ENCODE measurements around the gene IRS2.

Gene IRS2

GRCh38 chr13:109744512-109745051, 41.8 kb downstream of the IRS2 start:
- Histone ChIP-seq H3K27me3 (ENCODE audit: insufficient read depth, low read length, poor library complexity, severe bottlenecking) (no peaks in the 10 kb centered on the region), H3K4me1 (ENCODE audit: insufficient read depth, low read length, poor library complexity, severe bottlenecking) (peaks cover 29% of the 10 kb centered on the region), H3K9me2 (replicated peaks; ENCODE audit: low read depth, low read length) (no peaks in the 10 kb centered on the region), H3F3A (ENCODE audit: low read depth) (no peaks in the 10 kb centered on the region), H4K20me1 (ENCODE audit: insufficient read depth, low read length, poor library complexity, severe bottlenecking) (no peaks in the 10 kb centered on the region), H3K9ac (ENCODE audit: low read depth, low read length, poor library complexity, severe bottlenecking) (no peak overlapping the region), H3K36me3 (ENCODE audit: insufficient read depth, low read length) (no peaks in the 10 kb centered on the region), H3K9me3 (ENCODE audit: insufficient read depth, low read depth, low read length) (no peaks in the 10 kb centered on the region), H3K4me3 (ENCODE audit: low read length, poor library complexity, severe bottlenecking) (peak overlapping the region; percentile 57), H3K4me2 (ENCODE audit: low read depth, low read length, poor library complexity, severe bottlenecking) (peak overlapping the region; percentile 83), H3K79me2 (ENCODE audit: insufficient read depth, low read length) (no peaks in the 10 kb centered on the region), H2AFZ (ENCODE audit: low read length) (no peak overlapping the region)
- TF ChIP-seq CTCF (conservative IDR thresholded peaks at IDR 0.05; ENCODE audit: low read length), result no peak
- TF ChIP-seq EZH2phosphoT487 (IDR thresholded peaks at IDR 0.05; ENCODE audit: borderline replicate concordance), result no peak

- Histone ChIP-seq H4K20me1 (ENCODE audit: insufficient read depth, low read length, poor library complexity, severe bottlenecking) (no peaks in the 10 kb centered on the region), H2AFZ (ENCODE audit: low read length) (no peak overlapping the region; the same call in 1 of the 2 replicates), H3K4me3 (ENCODE audit: low read length, poor library complexity, severe bottlenecking) (peak overlapping the region; percentile 57)
Observed at GRCh38 chr13:109743706-109744453, 42.5 kb downstream of the IRS2 start.

GRCh38 chr13:109741966-109742365, 44.4 kb downstream of the IRS2 start:
- Histone ChIP-seq H3K9ac (ENCODE audit: low read depth, low read length, poor library complexity, severe bottlenecking) (no peak overlapping the region), H3K4me2 (ENCODE audit: low read depth, low read length, poor library complexity, severe bottlenecking) (no peak overlapping the region), H3K4me1 (ENCODE audit: insufficient read depth, low read length, poor library complexity, severe bottlenecking) (peaks cover 21% of the 10 kb centered on the region), H2AFZ (ENCODE audit: low read length) (no peak overlapping the region), H3K36me3 (ENCODE audit: insufficient read depth, low read length) (no peaks in the 10 kb centered on the region), H3K9me3 (ENCODE audit: insufficient read depth, low read depth, low read length) (no peaks in the 10 kb centered on the region), H3F3A (ENCODE audit: low read depth) (no peaks in the 10 kb centered on the region), H3K4me3 (ENCODE audit: low read length, poor library complexity, severe bottlenecking) (no peak overlapping the region), H3K27me3 (ENCODE audit: insufficient read depth, low read length, poor library complexity, severe bottlenecking) (no peaks in the 10 kb centered on the region), H4K20me1 (ENCODE audit: insufficient read depth, low read length, poor library complexity, severe bottlenecking) (no peaks in the 10 kb centered on the region), H3K79me2 (ENCODE audit: insufficient read depth, low read length) (no peaks in the 10 kb centered on the region), H3K9me2 (replicated peaks; ENCODE audit: low read depth, low read length) (no peaks in the 10 kb centered on the region)
- no peak for TF ChIP-seq EZH2phosphoT487 (IDR thresholded peaks at IDR 0.05; ENCODE audit: borderline replicate concordance)
- no peak for TF ChIP-seq CTCF (conservative IDR thresholded peaks at IDR 0.05; ENCODE audit: low read length)

More at GRCh38 chr13:109743706-109744453, 42.5 kb downstream of the IRS2 start:
- peak overlapping the region; percentile 83 for H3K4me2 ChIP-seq (ENCODE audit: low read depth, low read length, poor library complexity, severe bottlenecking)
- H3K79me2 ChIP-seq (ENCODE audit: insufficient read depth, low read length), result no peaks in the 10 kb centered on the region
- no peaks in the 10 kb centered on the region for H3K9me3 ChIP-seq (ENCODE audit: insufficient read depth, low read depth, low read length)
- TF ChIP-seq EZH2phosphoT487 (IDR thresholded peaks at IDR 0.05; ENCODE audit: borderline replicate concordance) (no peak), CTCF (conservative IDR thresholded peaks at IDR 0.05; ENCODE audit: low read length) (no peak)
- no peaks in the 10 kb centered on the region for H3K27me3 ChIP-seq (ENCODE audit: insufficient read depth, low read length, poor library complexity, severe bottlenecking)
- no peaks in the 10 kb centered on the region for H3K9me2 ChIP-seq (replicated peaks; ENCODE audit: low read depth, low read length)
- H3F3A ChIP-seq (ENCODE audit: low read depth), result no peaks in the 10 kb centered on the region
- H3K9ac ChIP-seq (ENCODE audit: low read depth, low read length, poor library complexity, severe bottlenecking), result peak overlapping the region; percentile 42
- H3K36me3 ChIP-seq (ENCODE audit: insufficient read depth, low read length), result no peaks in the 10 kb centered on the region
- peaks cover 24% of the 10 kb centered on the region for H3K4me1 ChIP-seq (ENCODE audit: insufficient read depth, low read length, poor library complexity, severe bottlenecking)
